ENCODE measurements around the gene SEPTIN3. TPM values are rescaled to one million over a fixed set of nuclear protein-coding genes. Genes with fewer than 3 reads are reported as not detected.

Gene SEPTIN3
- total RNA-seq, 1 donor from 2014 or later, result under 0.01 TPM

GRCh38 chr22:41976961-41977566, 7.8 kb downstream of the SEPTIN3 start:
- DNase-seq, result no peak

- no peak for DNase-seq
Observed at GRCh38 chr22:41978732-41979131, 9.5 kb downstream of the SEPTIN3 start.

- DNase-seq, result no peak
Observed at GRCh38 chr22:41979423-41980250, 10.4 kb downstream of the SEPTIN3 start.

- DNase-seq, result no peak
Observed at GRCh38 chr22:41982865-41983264, 13.6 kb downstream of the SEPTIN3 start.

GRCh38 chr22:41983513-41984405, 14.5 kb downstream of the SEPTIN3 start:
- DNase-seq, result no peak

GRCh38 chr22:41987276-41987675, 18.0 kb downstream of the SEPTIN3 start:
- no peak for DNase-seq

- DNase-seq, result no peak
Observed at GRCh38 chr22:41989246-41989645, 20.0 kb downstream of the SEPTIN3 start.

- no peak for DNase-seq
Observed at GRCh38 chr22:41991111-41991510, 21.9 kb downstream of the SEPTIN3 start.

- no peak for DNase-seq
Observed at GRCh38 chr22:41992496-41992895, 23.3 kb downstream of the SEPTIN3 start.

- no peak for DNase-seq
Observed at GRCh38 chr22:41995211-41995610, 26.0 kb downstream of the SEPTIN3 start.

GRCh38 chr22:41996826-41997225, 27.6 kb downstream of the SEPTIN3 start:
- no peak for DNase-seq

- peak; percentile 85 for DNase-seq
Observed at GRCh38 chr22:41998361-41999261, 29.4 kb downstream of the SEPTIN3 start, which contains the start of gene WBP2NL. WBP2NL (plus strand) TSS chr22:41998788; CDS start chr22:41998819, 31 bp downstream.

- DNase-seq, result no peak
Observed at GRCh38 chr22:42000466-42000865, 31.2 kb downstream of the SEPTIN3 start.

- DNase-seq, result peak; percentile 62
Observed at GRCh38 chr22:42001121-42001520, 31.9 kb downstream of the SEPTIN3 start.

GRCh38 chr22:42001706-42002105, 32.5 kb downstream of the SEPTIN3 start:
- DNase-seq, result no peak

GRCh38 chr22:42007922-42008321, 38.7 kb downstream of the SEPTIN3 start:
- DNase-seq, result no peak

GRCh38 chr22:42010778-42011177, 41.5 kb downstream of the SEPTIN3 start:
- DNase-seq, result no peak

GRCh38 chr22:42013385-42013784, 44.1 kb downstream of the SEPTIN3 start:
- no peak for DNase-seq

GRCh38 chr22:42016111-42016510, 46.9 kb downstream of the SEPTIN3 start:
- no peak for DNase-seq

GRCh38 chr22:42018224-42018623, 49.0 kb downstream of the SEPTIN3 start:
- DNase-seq, result no peak
